GM10248 (cell line): ENCODE measurements around the gene RLBP1.
A peak's percentile ranks its signal among the peaks of the same experiment; 100 is the strongest.

Source experiments
- CTCF ChIA-PET: fragments of 300-600 bp; sonication (Branson Sonifier 250); formaldehyde crosslinking; extraction: SDS; loops from one replicate; lab custom pipeline; 2021; ENCODE audit warnings: antibody characterized with exemption; lab: Yijun Ruan, JAX
- POLR2A ChIA-PET: fragments of 350-650 bp; sonication (Branson Sonifier 250); formaldehyde crosslinking; extraction: SDS; loops from one replicate; lab custom pipeline; 2020; ENCODE audit warnings: antibody characterized with exemption; lab: Yijun Ruan, JAX
- DNase-seq: peaks from one replicate; pipeline ENCODE4 v3.0.0; 2012; ENCODE audit errors: extremely low spot score
- CTCF ChIP-seq: IDR thresholded peaks from 2 replicates; pipeline ENCODE4 v1.5.1; 2012; ENCODE audit warnings: mild to moderate bottlenecking, low read depth; ENCODE audit errors: extremely low read depth, missing control alignments, control extremely low read depth

RLBP1 gene

GRCh38 chr15:89177633-89178306 is 43.6 kb downstream of the RLBP1 start:
- POLR2A ChIA-PET, result no interaction called here
- TF ChIP-seq CTCF, result peak; percentile 86
- CTCF ChIA-PET, result interaction anchor here (0.6 to 9.8 kb wide), 44 partner anchors 9 to 553 kb away, joined by 3 to 239 read pairs (median 6); partner anchors contain the start of gene ABHD2
- DNase-seq, result peak; percentile 68

GRCh38 chr15:89177116-89177515 is 44.3 kb downstream of the RLBP1 start:
- CTCF ChIA-PET, result interaction anchor here (1.0 to 9.8 kb wide), 38 partner anchors 10 to 272 kb away, joined by 3 to 239 read pairs (median 7); partner anchors contain the start of gene ABHD2
- no peak for TF ChIP-seq CTCF
- POLR2A ChIA-PET, result no interaction called here
- no peak for DNase-seq

- CTCF ChIA-PET, result interaction anchor here (0.8 to 9.8 kb wide), 10 partner anchors 9 to 177 kb away, joined by 3 to 239 read pairs (median 5); no protein-coding TSS in a partner anchor
- DNase-seq, result no peak
- POLR2A ChIA-PET, result no interaction called here
- TF ChIP-seq CTCF, result no peak
Observed at GRCh38 chr15:89175617-89176191, 45.7 kb downstream of the RLBP1 start.

GRCh38 chr15:89174476-89174875 is 46.9 kb downstream of the RLBP1 start:
- no peak for DNase-seq
- ChIA-PET POLR2A (no interaction called here), CTCF (interaction anchor here (1.0 to 9.8 kb wide), 6 partner anchors 32 to 118 kb away, joined by 3 to 239 read pairs (median 7); no protein-coding TSS in a partner anchor)
- no peak for TF ChIP-seq CTCF

GRCh38 chr15:89172921-89173320 is 48.5 kb downstream of the RLBP1 start:
- CTCF ChIA-PET, result interaction anchor here (1.0 to 9.8 kb wide), 11 partner anchors 9 to 267 kb away, joined by 3 to 239 read pairs (median 11); no protein-coding TSS in a partner anchor

More at GRCh38 chr15:89172921-89173320, 48.5 kb downstream of the RLBP1 start:
- no peak for DNase-seq
- POLR2A ChIA-PET, result no interaction called here
- no peak for TF ChIP-seq CTCF
